ENCODE measurements around the gene TBXA2R.
A peak's percentile ranks its signal among the peaks of the same experiment; 100 is the strongest.

TBXA2R gene

DNA sequence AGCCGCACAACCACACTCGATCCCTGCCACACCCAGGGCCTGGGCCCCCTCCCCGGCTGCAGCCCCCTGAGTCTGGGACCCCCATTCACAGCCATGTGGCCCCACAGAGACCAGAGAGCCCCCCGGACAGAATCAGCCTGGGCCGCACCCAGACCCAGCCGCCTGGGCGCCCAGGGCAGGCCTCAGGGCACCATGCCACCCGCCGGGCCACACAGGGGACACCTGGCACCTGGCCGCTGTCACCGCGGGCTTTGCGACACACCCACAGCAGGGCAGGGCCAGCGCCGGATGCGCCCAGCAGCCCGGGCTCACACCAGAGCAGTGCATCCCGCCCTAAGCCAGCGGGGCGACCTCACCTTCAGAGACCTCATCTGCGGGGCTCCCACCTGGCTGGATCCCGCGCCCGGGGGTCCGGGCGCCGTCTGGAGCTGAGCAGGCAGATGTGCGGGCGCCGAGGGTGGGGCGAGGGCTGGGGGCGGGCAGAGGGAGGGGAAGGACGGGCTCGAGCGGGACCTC, 443 bp downstream of the TBXA2R start:
- TF ChIP-seq, protein P1, sequence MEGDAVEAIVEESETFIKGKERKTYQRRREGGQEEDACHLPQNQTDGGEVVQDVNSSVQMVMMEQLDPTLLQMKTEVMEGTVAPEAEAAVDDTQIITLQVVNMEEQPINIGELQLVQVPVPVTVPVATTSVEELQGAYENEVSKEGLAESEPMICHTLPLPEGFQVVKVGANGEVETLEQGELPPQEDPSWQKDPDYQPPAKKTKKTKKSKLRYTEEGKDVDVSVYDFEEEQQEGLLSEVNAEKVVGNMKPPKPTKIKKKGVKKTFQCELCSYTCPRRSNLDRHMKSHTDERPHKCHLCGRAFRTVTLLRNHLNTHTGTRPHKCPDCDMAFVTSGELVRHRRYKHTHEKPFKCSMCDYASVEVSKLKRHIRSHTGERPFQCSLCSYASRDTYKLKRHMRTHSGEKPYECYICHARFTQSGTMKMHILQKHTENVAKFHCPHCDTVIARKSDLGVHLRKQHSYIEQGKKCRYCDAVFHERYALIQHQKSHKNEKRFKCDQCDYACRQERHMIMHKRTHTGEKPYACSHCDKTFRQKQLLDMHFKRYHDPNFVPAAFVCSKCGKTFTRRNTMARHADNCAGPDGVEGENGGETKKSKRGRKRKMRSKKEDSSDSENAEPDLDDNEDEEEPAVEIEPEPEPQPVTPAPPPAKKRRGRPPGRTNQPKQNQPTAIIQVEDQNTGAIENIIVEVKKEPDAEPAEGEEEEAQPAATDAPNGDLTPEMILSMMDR (IDR thresholded peaks at IDR 0.05; ENCODE audit: control extremely low read depth, extremely low read depth, low read depth, missing control alignments) = no peak
- POLR2A ChIA-PET = interaction anchor here (0.7 kb wide), 1 partner anchor 14 kb away, joined by 3 read pairs; no protein-coding TSS in a partner anchor
- no peak for DNase-seq (ENCODE audit: extremely low spot score)
- CTCF ChIA-PET = no interaction called here

DNA sequence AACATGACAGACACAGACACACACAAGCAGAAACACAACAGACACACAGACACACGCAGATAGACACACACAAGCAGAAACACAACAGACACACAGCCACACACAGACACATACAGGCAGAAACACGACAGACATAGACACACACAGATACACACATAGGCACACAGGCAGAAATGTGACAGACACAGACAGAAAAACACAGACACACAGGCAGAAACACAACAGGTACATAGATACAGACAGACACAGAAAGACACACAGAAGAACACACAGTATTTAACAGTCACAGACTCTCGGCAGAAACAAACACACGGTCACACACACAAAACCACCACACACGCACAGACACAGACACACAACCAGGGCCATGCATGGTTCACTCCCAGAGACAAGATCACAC, 905 bp downstream of the TBXA2R start:
- no peak for DNase-seq (ENCODE audit: extremely low spot score)
- ChIA-PET CTCF (no interaction called here), POLR2A (interaction anchor here (0.7 kb wide), 1 partner anchor 15 kb away, joined by 3 read pairs; no protein-coding TSS in a partner anchor)
- TF ChIP-seq, protein P1 (IDR thresholded peaks at IDR 0.05; ENCODE audit: control extremely low read depth, extremely low read depth, low read depth, missing control alignments) = no peak

GRCh38 chr19:3605361-3605760, 1.3 kb downstream of the TBXA2R start:
- POLR2A ChIA-PET = interaction anchor here (0.5 kb wide), 1 partner anchor 65 kb away, joined by 6 read pairs; no protein-coding TSS in a partner anchor
- CTCF ChIA-PET = interaction anchor here (0.9 to 2.9 kb wide), 3 partner anchors 12 to 60 kb away, joined by 4 to 9 read pairs (median 7); partner anchors contain the start of gene GIPC3
- no peak for DNase-seq (ENCODE audit: extremely low spot score)
- TF ChIP-seq, protein P1 (IDR thresholded peaks at IDR 0.05; ENCODE audit: control extremely low read depth, extremely low read depth, low read depth, missing control alignments) = no peak

DNA sequence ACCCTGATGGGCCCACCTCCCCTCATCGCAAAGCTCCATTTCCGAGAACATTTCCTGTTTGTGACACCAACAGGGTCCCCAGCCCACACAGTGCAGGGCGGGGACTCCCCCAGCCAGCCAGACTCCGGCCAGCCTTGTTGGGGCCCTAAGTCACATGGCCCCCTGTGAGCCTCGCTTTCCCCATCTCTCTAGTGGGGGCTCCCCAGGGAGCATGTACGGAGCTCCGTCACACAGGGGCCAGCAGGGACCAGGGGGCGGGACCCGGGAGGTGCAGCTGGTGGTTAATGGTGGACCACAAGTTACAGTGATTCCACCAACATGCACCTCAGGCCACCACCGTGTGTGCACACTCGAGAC, 1.7 kb downstream of the TBXA2R start:
- TF ChIP-seq, protein P1 (IDR thresholded peaks at IDR 0.05; ENCODE audit: control extremely low read depth, extremely low read depth, low read depth, missing control alignments) = no peak
- ChIA-PET CTCF (interaction anchor here (0.9 to 2.9 kb wide), 4 partner anchors 12 to 60 kb away, joined by 3 to 9 read pairs (median 6); partner anchors contain the start of gene GIPC3), POLR2A (interaction anchor here (0.5 kb wide), 1 partner anchor 65 kb away, joined by 6 read pairs; no protein-coding TSS in a partner anchor)
- peak; percentile 80 for DNase-seq (ENCODE audit: extremely low spot score)

- TF ChIP-seq, protein P1 (IDR thresholded peaks at IDR 0.05; ENCODE audit: control extremely low read depth, extremely low read depth, low read depth, missing control alignments) = no peak
- ChIA-PET CTCF (interaction anchor here (0.9 to 2.9 kb wide), 5 partner anchors 13 to 88 kb away, joined by 3 to 9 read pairs (median 4); partner anchors contain the start of gene GIPC3), POLR2A (interaction anchor here (0.5 kb wide), 1 partner anchor 64 kb away, joined by 6 read pairs; no protein-coding TSS in a partner anchor)
- peak; percentile 57 for DNase-seq (ENCODE audit: extremely low spot score)
Measured at GRCh38 chr19:3604227-3604986, 2.3 kb downstream of the TBXA2R start.

- no peak for DNase-seq (ENCODE audit: extremely low spot score)
- CTCF ChIA-PET = interaction anchor here (1.2 to 2.9 kb wide), 4 partner anchors 14 to 86 kb away, joined by 3 to 9 read pairs (median 3); no protein-coding TSS in a partner anchor
- TF ChIP-seq, protein P1 (IDR thresholded peaks at IDR 0.05; ENCODE audit: control extremely low read depth, extremely low read depth, low read depth, missing control alignments) = no peak
- POLR2A ChIA-PET = no interaction called here
Measured at GRCh38 chr19:3603121-3603811, 3.4 kb downstream of the TBXA2R start.
